GM23338 (cell line): ENCODE measurements around the gene SELENOT. TPM values are rescaled to one million over a fixed set of nuclear protein-coding genes. Genes with fewer than 3 reads are reported as not detected.

Experiments used
- ATAC-seq: fragments of 200-7000 bp; cut with Tn5 transposase; 3 replicates; pipeline ENCODE4 v1.9.1; 2020
- DNase-seq: peaks from one replicate; pipeline ENCODE4 v3.0.0-alpha.2; 2015; ENCODE audit warnings: low spot score
- H2AFZ ChIP-seq: fragments of 200-600 bp; sonication (generic); 2 replicates; pipeline ENCODE4 v1.8.0; 2016; ENCODE audit warnings: antibody characterized with exemption, mild to moderate bottlenecking, moderate library complexity
- H3F3A ChIP-seq: fragments of 200-600 bp; sonication (generic); replicated peaks from 2 replicates; pipeline ENCODE4 v1.8.0; 2017; ENCODE audit warnings: antibody characterized with exemption, mixed run types, low read depth
- H3K27ac ChIP-seq: fragments of 200-600 bp; sonication (generic); 2 replicates; pipeline ENCODE4 v1.6.1; 2016; ENCODE audit warnings: low read depth
- H3K27me3 ChIP-seq: fragments of 200-600 bp; sonication (generic); 2 replicates; pipeline ENCODE4 v1.8.0; 2016; ENCODE audit warnings: mild to moderate bottlenecking, mixed run types, moderate library complexity; ENCODE audit not compliant: insufficient read depth
- H3K36me3 ChIP-seq: fragments of 200-600 bp; sonication (generic); 2 replicates; pipeline ENCODE4 v1.8.0; 2016; ENCODE audit warnings: mild to moderate bottlenecking; ENCODE audit not compliant: insufficient read depth
- H3K4me1 ChIP-seq: fragments of 200-600 bp; sonication (generic); 2 replicates; pipeline ENCODE4 v1.8.0; 2016; ENCODE audit warnings: mild to moderate bottlenecking, moderate library complexity; ENCODE audit not compliant: insufficient read depth
- H3K4me2 ChIP-seq: fragments of 200-600 bp; sonication (generic); 2 replicates; pipeline ENCODE4 v1.7.1; 2017; ENCODE audit warnings: mixed run types
- H3K4me3 ChIP-seq: fragments of 200-600 bp; sonication (generic); 2 replicates; pipeline ENCODE4 v1.6.1; 2016; ENCODE audit warnings: mixed run types
- H3K79me2 ChIP-seq: fragments of 200-600 bp; sonication (generic); replicated peaks from 2 replicates; pipeline ENCODE4 v1.8.0; 2017; ENCODE audit warnings: mild to moderate bottlenecking; ENCODE audit not compliant: insufficient read depth
- H3K9me2 ChIP-seq: fragments of 200-600 bp; sonication (generic); 2 replicates; pipeline ENCODE4 v1.8.0; 2017; ENCODE audit not compliant: insufficient read depth
- H4K20me1 ChIP-seq: fragments of 200-600 bp; sonication (generic); replicated peaks from 2 replicates; pipeline ENCODE4 v1.8.0; 2017; ENCODE audit warnings: mild to moderate bottlenecking; ENCODE audit not compliant: insufficient read depth
- H3K27ac Mint-ChIP-seq: 2 replicates; pipeline ENCODE4 v1.8.0; 2020; ENCODE audit warnings: inconsistent platforms, mild to moderate bottlenecking, moderate library complexity, mixed read lengths
- H3K27me3 Mint-ChIP-seq: 3 replicates; pipeline ENCODE4 v1.8.0; 2022; ENCODE audit warnings: low read depth, mild to moderate bottlenecking, moderate library complexity, mixed read lengths, inconsistent platforms; ENCODE audit not compliant: insufficient read depth, poor library complexity
- H3K36me3 Mint-ChIP-seq: 3 replicates; pipeline ENCODE4 v1.8.0; 2021; ENCODE audit warnings: low read depth, mild to moderate bottlenecking, inconsistent platforms, moderate library complexity, mixed read lengths
- H3K4me1 Mint-ChIP-seq: 3 replicates; pipeline ENCODE4 v1.8.0; 2020; ENCODE audit warnings: mild to moderate bottlenecking, inconsistent platforms, mixed read lengths
- H3K4me3 Mint-ChIP-seq: 3 replicates; pipeline ENCODE4 v1.8.0; 2021; ENCODE audit warnings: moderate library complexity, mild to moderate bottlenecking, inconsistent platforms, mixed read lengths
- H3K9me3 Mint-ChIP-seq: 3 replicates; pipeline ENCODE4 v1.8.0; 2020; ENCODE audit warnings: moderate library complexity, mild to moderate bottlenecking, inconsistent platforms, mixed read lengths
- CREB1 ChIP-seq: fragments of 250-450 bp; sonication (Bioruptor Pico); IDR thresholded peaks from 2 replicates; pipeline ENCODE4 v1.5.0; 2020; ENCODE audit warnings: low read depth, mild to moderate bottlenecking, moderate library complexity
- EZH2phosphoT487 ChIP-seq: fragments of 200-600 bp; sonication (generic); IDR thresholded peaks from one replicate; pipeline ENCODE4 v1.8.1; 2018; ENCODE audit warnings: antibody characterized with exemption; ENCODE audit not compliant: unreplicated experiment
- JUNB ChIP-seq: IDR thresholded peaks from one replicate; pipeline ENCODE4 v1.6.1; 2016; ENCODE audit warnings: antibody characterized with exemption; ENCODE audit not compliant: unreplicated experiment
- NANOG ChIP-seq: IDR thresholded peaks from 2 replicates; pipeline ENCODE4 v1.6.1; 2016; ENCODE audit warnings: antibody characterized with exemption, borderline replicate concordance
- POLR2AphosphoS5 ChIP-seq: IDR thresholded peaks from 2 replicates; pipeline ENCODE4 v1.6.1; 2016; ENCODE audit warnings: antibody characterized with exemption, low read depth
- REST ChIP-seq: IDR thresholded peaks from one replicate; pipeline ENCODE4 v1.6.1; 2018; ENCODE audit warnings: antibody characterized with exemption; ENCODE audit not compliant: unreplicated experiment
- STAT1 ChIP-seq: IDR thresholded peaks from one replicate; pipeline ENCODE4 v1.6.1; 2016; ENCODE audit warnings: antibody characterized with exemption; ENCODE audit not compliant: unreplicated experiment
- ZNF114 ChIP-seq: fragments of 250-450 bp; sonication (Bioruptor Pico); IDR thresholded peaks from 2 replicates; pipeline ENCODE4 v1.5.0; 2020; ENCODE audit warnings: mild to moderate bottlenecking, moderate library complexity
- ZNF331 ChIP-seq: fragments of 250-450 bp; sonication (Bioruptor Pico); IDR thresholded peaks from 2 replicates; pipeline ENCODE4 v1.5.0; 2020; ENCODE audit warnings: low read depth, mild to moderate bottlenecking, moderate library complexity
- ZNF462 ChIP-seq: fragments of 250-450 bp; sonication (Bioruptor Pico); IDR thresholded peaks from 2 replicates; pipeline ENCODE4 v1.5.0; 2020; ENCODE audit warnings: mild to moderate bottlenecking, moderate library complexity
- polyA plus RNA-seq: library from polyadenylated mRNA; unstranded; fragments of >200 nt; fragmentation: Nextera tagmentation; extraction: Ambion mirVana; gene quantifications from 2 replicates; pipeline ENCODE4 v1.2.1, GENCODE V29; 2016
- total RNA-seq: library from RNA; depleted of rRNA; stranded (reverse); fragments of >200 nt; shearing (Covaris generic); gene quantifications from 2 replicates; pipeline ENCODE4 v1.2.3, GENCODE V29; 2014

The SELENOT gene
- total and polyA plus RNA-seq, 2 experiments from 2014 or later, result 56.1 to 61.3 TPM

- TF ChIP-seq REST (no peak), ZNF331 (CRISPR knock-in tag) (no peak), POLR2AphosphoS5 (no peak)
These were observed 28.5 kb downstream of the SELENOT start (continued) for GRCh38 chr3:150631515-150632221.

- no peaks in the 10 kb centered on the region for H3K9me3 Mint-ChIP-seq
- Histone ChIP-seq H3F3A (no peaks in the 10 kb centered on the region), H3K4me1 (peaks cover 14% of the 10 kb centered on the region), H3K27me3 (no peaks in the 10 kb centered on the region), H3K79me2 (no peaks in the 10 kb centered on the region), H2AFZ (no peak overlapping the region), H3K36me3 (no peaks in the 10 kb centered on the region), H4K20me1 (no peaks in the 10 kb centered on the region), H3K4me3 (no peak overlapping the region), H3K27ac (no peak overlapping the region; the same call in 1 of the 2 replicates), H3K4me2 (peak overlapping the region; percentile 5), H3K9me2 (no peaks in the 10 kb centered on the region)
- peaks cover 2% of the 10 kb centered on the region for H3K27me3 Mint-ChIP-seq
- H3K4me1 Mint-ChIP-seq, result peaks cover 13% of the 10 kb centered on the region
- ATAC-seq (peak; percentile 73), DNase-seq (no peak)
- H3K27ac Mint-ChIP-seq, result no peak overlapping the region
- H3K4me3 Mint-ChIP-seq, result no peak overlapping the region
- H3K36me3 Mint-ChIP-seq, result peaks cover 5% of the 10 kb centered on the region; the same call in 1 of the 3 replicates
- TF ChIP-seq REST, result no peak
- no peak for TF ChIP-seq CREB1 (CRISPR knock-in tag)
- TF ChIP-seq NANOG, result no peak
- TF ChIP-seq EZH2phosphoT487, result no peak
- no peak for TF ChIP-seq ZNF331 (CRISPR knock-in tag)
- TF ChIP-seq JUNB, result no peak
- TF ChIP-seq ZNF462, result no peak
- TF ChIP-seq STAT1, result no peak
- no peak for TF ChIP-seq ZNF114 (CRISPR knock-in tag)
These were observed 32.0 kb downstream of the SELENOT start for GRCh38 chr3:150635076-150635475.
